Fibroblast of lung (primary cell): ENCODE measurements around the gene LYPD1. TPM values are rescaled to one million over a fixed set of nuclear protein-coding genes. Genes with fewer than 3 reads are reported as not detected.

Experiments used
- DNase-seq, 2 donors: peaks; one replicate each; pipeline versions ENCODE4 v3.0.0 to v3.0.0-alpha.2; 2010; ENCODE audit warnings: low read depth in 2 of 2
- H2AFZ ChIP-seq: 2 replicates; pipeline ENCODE4 v1.5.1; 2012; ENCODE audit warnings: low read length, control low read depth, inconsistent platforms
- H3K27ac ChIP-seq: 2 replicates; pipeline ENCODE4 v1.5.1; 2011; ENCODE audit warnings: low read length, control low read depth; ENCODE audit not compliant: insufficient read depth
- H3K27me3 ChIP-seq: 2 replicates; pipeline ENCODE4 v1.5.1; 2011; ENCODE audit warnings: mild to moderate bottlenecking, low read length; ENCODE audit not compliant: control insufficient read depth, insufficient read depth
- H3K36me3 ChIP-seq: 2 replicates; pipeline ENCODE4 v1.5.1; 2011; ENCODE audit warnings: low read length; ENCODE audit not compliant: control insufficient read depth, insufficient read depth
- H3K4me1 ChIP-seq: 2 replicates; pipeline ENCODE4 v1.5.1; 2011; ENCODE audit warnings: low read length; ENCODE audit not compliant: control insufficient read depth, insufficient read depth; ENCODE audit errors: extremely low read depth
- H3K4me2 ChIP-seq: 2 replicates; pipeline ENCODE4 v1.5.1; 2011; ENCODE audit warnings: low read length, control low read depth; ENCODE audit not compliant: insufficient read depth; ENCODE audit errors: extremely low read depth
- H3K4me3 ChIP-seq, 4 experiments: fragments of 200-600 bp in 1 of 4; sonication (generic) in 1 of 4; replicated peaks in 1 of 4; 2 replicates each; pipeline ENCODE4 v1.5.1; 2011 to 2016; ENCODE audit warnings: low read length in 4 of 4, low read depth in 3 of 4, mild to moderate bottlenecking in 3 of 4, control low read depth in 2 of 4, inconsistent platforms in 1 of 4, mixed read lengths in 1 of 4; ENCODE audit not compliant: insufficient read depth in 1 of 4; ENCODE audit errors: control extremely low read depth in 1 of 4
- H3K79me2 ChIP-seq: 2 replicates; pipeline ENCODE4 v1.5.1; 2012; ENCODE audit warnings: mild to moderate bottlenecking, low read length, inconsistent platforms; ENCODE audit not compliant: control insufficient read depth, insufficient read depth
- H3K9ac ChIP-seq: 2 replicates; pipeline ENCODE4 v1.5.1; 2011; ENCODE audit warnings: mild to moderate bottlenecking, low read length, control low read depth; ENCODE audit not compliant: insufficient read depth
- H3K9me3 ChIP-seq: 2 replicates; pipeline ENCODE4 v1.5.1; 2012; ENCODE audit warnings: low read depth, low read length; ENCODE audit not compliant: control insufficient read depth, insufficient read depth
- H4K20me1 ChIP-seq: 2 replicates; pipeline ENCODE4 v1.5.1; 2011; ENCODE audit warnings: low read length; ENCODE audit not compliant: control insufficient read depth, insufficient read depth; ENCODE audit errors: extremely low read depth
- CTCF ChIP-seq, 2 donors: IDR thresholded peaks in 1 of 2; conservative IDR thresholded peaks in 1 of 2; 1 replicate in 1 of 2; 2 replicates in 1 of 2; pipeline ENCODE4 v1.5.1; 2011 to 2012; ENCODE audit warnings: low read length in 2 of 2, control low read depth in 1 of 2, inconsistent platforms in 1 of 2, low read depth in 1 of 2, mild to moderate bottlenecking in 1 of 2
- EZH2 ChIP-seq: IDR thresholded peaks from 2 replicates; pipeline ENCODE4 v1.5.1; 2012; ENCODE audit warnings: low read length, control low read depth, mild to moderate bottlenecking; ENCODE audit errors: missing control alignments
- polyA plus RNA-seq, 2 donors: library from polyadenylated mRNA; depleted of rRNA in 1 of 2; stranded (reverse) in 1 of 2; unstranded in 1 of 2; fragments of >200 nt; gene quantifications; 2 replicates each; pipeline ENCODE4 v1.2.1, GENCODE V29; 2011 to 2012; ENCODE audit warnings: missing spikeins in 1 of 2
- total RNA-seq: library from RNA; depleted of rRNA; stranded (reverse); fragments of >200 nt; gene quantifications from 2 replicates; pipeline ENCODE4 v1.2.1, GENCODE V29; 2014

LYPD1 gene
- total and polyA plus RNA-seq, 2 donors (not counting 1 experiment from before 2014, with no cell fraction given), result 0.17 to 4.3 TPM

DNA sequence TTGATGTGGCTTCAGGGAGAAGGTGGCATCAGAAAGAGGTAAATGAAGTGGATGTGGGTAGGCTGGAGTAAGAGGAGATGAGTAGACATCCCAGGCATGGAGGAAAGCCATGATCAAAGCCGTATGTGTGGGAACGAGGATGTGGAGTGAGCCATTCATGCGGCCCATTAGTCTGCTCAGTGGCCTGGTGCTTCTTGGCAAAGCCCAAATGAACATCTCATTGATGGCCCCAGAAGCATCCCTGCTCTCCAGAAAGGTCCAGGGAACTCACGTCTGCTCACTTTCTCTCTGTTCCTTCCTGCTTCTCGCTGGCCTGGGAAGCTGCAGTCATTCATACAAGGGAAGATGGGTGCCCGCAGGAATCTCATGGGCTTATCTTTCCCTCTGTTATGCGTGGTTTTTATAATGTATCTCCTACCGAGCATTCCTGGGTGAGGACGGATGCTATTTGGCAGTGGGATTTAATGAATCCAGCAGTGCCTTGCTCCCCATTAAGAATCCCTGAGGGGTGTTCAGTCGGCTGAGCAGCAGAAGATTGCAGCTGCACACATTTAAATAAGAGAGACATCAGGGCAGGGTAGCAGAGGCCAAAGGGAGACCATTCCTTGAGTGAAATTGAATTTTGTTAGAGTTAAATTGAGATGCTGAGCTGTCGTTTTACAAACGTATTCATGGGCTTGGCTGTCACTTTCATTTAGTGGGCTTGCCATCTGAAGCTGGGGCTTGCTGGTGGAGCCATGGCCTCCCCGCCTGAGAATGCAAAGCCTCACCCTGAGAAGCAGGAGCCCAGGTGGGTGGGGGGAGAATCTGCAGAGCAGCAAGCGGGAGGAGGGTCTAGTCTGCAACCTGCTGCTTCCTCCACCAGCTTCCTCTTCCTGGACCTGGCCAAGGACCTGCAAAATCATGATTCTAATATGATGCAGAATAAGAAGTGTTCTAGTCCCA lies 64.5 kb downstream of the LYPD1 start:
- no peaks in the 10 kb centered on the region for H3K36me3 ChIP-seq
- no peaks in the 10 kb centered on the region for H3K4me1 ChIP-seq
- no peaks in the 10 kb centered on the region for H4K20me1 ChIP-seq
- no peak overlapping the region for H3K9ac ChIP-seq
- no peak overlapping the region for H2AFZ ChIP-seq
- no peaks in the 10 kb centered on the region for H3K27me3 ChIP-seq
- H3K4me3 ChIP-seq, result no peak overlapping the region
- no peak overlapping the region for H3K27ac ChIP-seq
- TF ChIP-seq EZH2, result no peak
- TF ChIP-seq CTCF (conservative IDR thresholded peaks at IDR 0.05 in 1 of 2, IDR thresholded peaks at IDR 0.05 in 1 of 2; ENCODE audit: low read depth in 1 of 2, low read length in 2 of 2), result no peak
- H3K4me2 ChIP-seq, result no peak overlapping the region
- no peaks in the 10 kb centered on the region for H3K9me3 ChIP-seq
- no peaks in the 10 kb centered on the region for H3K79me2 ChIP-seq
- DNase-seq, result no peak

- Histone ChIP-seq H3K27me3 (no peaks in the 10 kb centered on the region), H3K27ac (no peak overlapping the region), H3K36me3 (no peaks in the 10 kb centered on the region), H3K4me2 (no peak overlapping the region), H3K79me2 (no peaks in the 10 kb centered on the region), H4K20me1 (no peaks in the 10 kb centered on the region), H3K9me3 (no peaks in the 10 kb centered on the region), H3K9ac (no peak overlapping the region), H2AFZ (no peak overlapping the region), H3K4me1 (no peaks in the 10 kb centered on the region), H3K4me3 (no peak overlapping the region)
- TF ChIP-seq EZH2 (no peak), CTCF (conservative IDR thresholded peaks at IDR 0.05 in 1 of 2, IDR thresholded peaks at IDR 0.05 in 1 of 2; ENCODE audit: low read depth in 1 of 2, low read length in 2 of 2) (no peak)
- DNase-seq, result no peak
These were observed 65.4 kb downstream of the LYPD1 start for GRCh38 chr2:132604561-132604960.

GRCh38 chr2:132599556-132599955 lies 70.4 kb downstream of the LYPD1 start:
- Histone ChIP-seq H3K9ac (no peak overlapping the region), H4K20me1 (no peaks in the 10 kb centered on the region), H3K79me2 (no peaks in the 10 kb centered on the region), H3K9me3 (no peaks in the 10 kb centered on the region), H3K4me1 (no peaks in the 10 kb centered on the region), H3K36me3 (no peaks in the 10 kb centered on the region), H2AFZ (no peak overlapping the region), H3K27ac (no peak overlapping the region), H3K4me2 (no peak overlapping the region), H3K27me3 (no peaks in the 10 kb centered on the region), H3K4me3 (no peak overlapping the region)
- DNase-seq, result no peak
- no peak for TF ChIP-seq EZH2
- TF ChIP-seq CTCF (conservative IDR thresholded peaks at IDR 0.05 in 1 of 2, IDR thresholded peaks at IDR 0.05 in 1 of 2; ENCODE audit: low read depth in 1 of 2, low read length in 2 of 2), result no peak
